Upper lobe of left lung (tissue), 4 donors: ENCODE results near the gene IGFBP6.

Experiments used
- CTCF ChIP-seq, 6 experiments: fragments of 450-650 bp in 4 of 6; fragments of 200-600 bp in 2 of 6; sonication (generic) in 2 of 6; IDR thresholded peaks; one replicate each; pipeline ENCODE4 v1.5.1; 2016 to 2019; ENCODE audit warnings: antibody characterized with exemption in 6 of 6
- POLR2A ChIP-seq, 4 donors: fragments of 450-650 bp; IDR thresholded peaks; one replicate each; pipeline ENCODE4 v1.5.1; 2016 to 2017; ENCODE audit warnings: antibody characterized with exemption in 4 of 4, mild to moderate bottlenecking in 2 of 4

GRCh38 chr12:53105712-53106439 is 8.4 kb downstream of the IGFBP6 start:
- TF ChIP-seq CTCF (IDR thresholded peaks at IDR 0.05) (no peak), POLR2A (IDR thresholded peaks at IDR 0.05) (no peak)
